ENCODE results near the gene CEP78. TPM values are rescaled to one million over a fixed set of nuclear protein-coding genes. Genes with fewer than 3 reads are reported as not detected.

Gene CEP78
- total and polyA plus RNA-seq, 2 donors from 2014 or later = 7.5 to 8.9 TPM

GRCh38 chr9:78188594-78188993 lies 47.3 kb upstream of the CEP78 start:
- H3K9ac ChIP-seq (ENCODE audit: low read length in 3 of 3) = no peak overlapping the region
- H3K27ac ChIP-seq (ENCODE audit: low read depth in 2 of 2, low read length in 2 of 2) = no peak overlapping the region
- H3K36me3 ChIP-seq (ENCODE audit: control insufficient read depth in 2 of 3, insufficient read depth in 3 of 3, low read length in 3 of 3) = no peaks in the 10 kb centered on the region
- no peaks in the 10 kb centered on the region for H3K27me3 ChIP-seq (ENCODE audit: control insufficient read depth, insufficient read depth, low read length)
- no peak for FAIRE-seq
- H3K9me3 ChIP-seq (ENCODE audit: control insufficient read depth in 2 of 3, insufficient read depth in 1 of 3, low read length in 3 of 3) = no peaks in the 10 kb centered on the region
- H3K4me1 ChIP-seq (ENCODE audit: control insufficient read depth in 2 of 3, insufficient read depth in 2 of 3, low read depth in 1 of 3, low read length in 3 of 3) = no peaks in the 10 kb centered on the region
- H3K4me3 ChIP-seq (ENCODE audit: low read length in 3 of 3) = no peak overlapping the region
- intact Hi-C loops (cut with DNase I) = no loop called here
- TF ChIP-seq, protein P1, sequence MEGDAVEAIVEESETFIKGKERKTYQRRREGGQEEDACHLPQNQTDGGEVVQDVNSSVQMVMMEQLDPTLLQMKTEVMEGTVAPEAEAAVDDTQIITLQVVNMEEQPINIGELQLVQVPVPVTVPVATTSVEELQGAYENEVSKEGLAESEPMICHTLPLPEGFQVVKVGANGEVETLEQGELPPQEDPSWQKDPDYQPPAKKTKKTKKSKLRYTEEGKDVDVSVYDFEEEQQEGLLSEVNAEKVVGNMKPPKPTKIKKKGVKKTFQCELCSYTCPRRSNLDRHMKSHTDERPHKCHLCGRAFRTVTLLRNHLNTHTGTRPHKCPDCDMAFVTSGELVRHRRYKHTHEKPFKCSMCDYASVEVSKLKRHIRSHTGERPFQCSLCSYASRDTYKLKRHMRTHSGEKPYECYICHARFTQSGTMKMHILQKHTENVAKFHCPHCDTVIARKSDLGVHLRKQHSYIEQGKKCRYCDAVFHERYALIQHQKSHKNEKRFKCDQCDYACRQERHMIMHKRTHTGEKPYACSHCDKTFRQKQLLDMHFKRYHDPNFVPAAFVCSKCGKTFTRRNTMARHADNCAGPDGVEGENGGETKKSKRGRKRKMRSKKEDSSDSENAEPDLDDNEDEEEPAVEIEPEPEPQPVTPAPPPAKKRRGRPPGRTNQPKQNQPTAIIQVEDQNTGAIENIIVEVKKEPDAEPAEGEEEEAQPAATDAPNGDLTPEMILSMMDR (IDR thresholded peaks at IDR 0.05; ENCODE audit: borderline replicate concordance, extremely low read depth, insufficient read depth) = no peak
- no peak for DNase-seq

GRCh38 chr9:78189001-78189400 lies 46.9 kb upstream of the CEP78 start:
- Histone ChIP-seq H3K9me3 (ENCODE audit: control insufficient read depth in 2 of 3, insufficient read depth in 1 of 3, low read length in 3 of 3) (no peaks in the 10 kb centered on the region), H3K36me3 (ENCODE audit: control insufficient read depth in 2 of 3, insufficient read depth in 3 of 3, low read length in 3 of 3) (no peaks in the 10 kb centered on the region), H3K4me1 (ENCODE audit: control insufficient read depth in 2 of 3, insufficient read depth in 2 of 3, low read depth in 1 of 3, low read length in 3 of 3) (no peaks in the 10 kb centered on the region), H3K27ac (ENCODE audit: low read depth in 2 of 2, low read length in 2 of 2) (no peak overlapping the region), H3K9ac (ENCODE audit: low read length in 3 of 3) (no peak overlapping the region), H3K27me3 (ENCODE audit: control insufficient read depth, insufficient read depth, low read length) (no peaks in the 10 kb centered on the region), H3K4me3 (ENCODE audit: low read length in 3 of 3) (no peak overlapping the region)
- no peak for DNase-seq
- intact Hi-C loops (cut with DNase I) = no loop called here
- FAIRE-seq = no peak
- TF ChIP-seq, protein P1 (IDR thresholded peaks at IDR 0.05; ENCODE audit: borderline replicate concordance, extremely low read depth, insufficient read depth) = no peak

DNA sequence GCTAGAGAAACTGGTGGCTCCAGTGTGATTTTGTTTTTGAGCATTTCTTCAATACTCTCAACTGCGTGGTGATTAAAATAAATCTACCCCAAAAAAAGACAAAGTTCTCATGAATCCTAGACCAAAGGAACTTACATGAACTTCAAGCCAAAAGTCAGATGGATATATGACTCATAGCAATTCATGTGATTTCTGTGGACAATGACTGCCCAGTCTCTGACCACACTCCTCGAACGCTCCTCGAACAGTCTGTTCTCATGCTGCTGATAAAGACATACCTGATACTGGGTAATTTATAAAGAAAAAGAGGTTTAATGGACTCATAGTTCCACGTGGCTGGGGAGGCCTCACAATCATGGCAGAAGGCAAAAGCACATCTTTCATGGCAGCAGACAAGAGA lies 46.4 kb upstream of the CEP78 start:
- Histone ChIP-seq H3K4me1 (ENCODE audit: control insufficient read depth in 2 of 3, insufficient read depth in 2 of 3, low read depth in 1 of 3, low read length in 3 of 3) (no peaks in the 10 kb centered on the region), H3K9me3 (ENCODE audit: control insufficient read depth in 2 of 3, insufficient read depth in 1 of 3, low read length in 3 of 3) (no peaks in the 10 kb centered on the region), H3K27ac (ENCODE audit: low read depth in 2 of 2, low read length in 2 of 2) (no peak overlapping the region), H3K36me3 (ENCODE audit: control insufficient read depth in 2 of 3, insufficient read depth in 3 of 3, low read length in 3 of 3) (no peaks in the 10 kb centered on the region), H3K9ac (ENCODE audit: low read length in 3 of 3) (no peak overlapping the region), H3K4me3 (ENCODE audit: low read length in 3 of 3) (no peak overlapping the region), H3K27me3 (ENCODE audit: control insufficient read depth, insufficient read depth, low read length) (no peaks in the 10 kb centered on the region)
- intact Hi-C loops (cut with DNase I) = no loop called here
- FAIRE-seq (no peak), DNase-seq (no peak)
- TF ChIP-seq, protein P1 (IDR thresholded peaks at IDR 0.05; ENCODE audit: borderline replicate concordance, extremely low read depth, insufficient read depth) = no peak

GRCh38 chr9:78191931-78192330 lies 43.9 kb upstream of the CEP78 start:
- Histone ChIP-seq H3K9ac (ENCODE audit: low read length in 3 of 3) (no peak overlapping the region), H3K27me3 (ENCODE audit: control insufficient read depth, insufficient read depth, low read length) (no peaks in the 10 kb centered on the region), H3K36me3 (ENCODE audit: control insufficient read depth in 2 of 3, insufficient read depth in 3 of 3, low read length in 3 of 3) (no peaks in the 10 kb centered on the region), H3K4me3 (ENCODE audit: low read length in 3 of 3) (no peak overlapping the region), H3K9me3 (ENCODE audit: control insufficient read depth in 2 of 3, insufficient read depth in 1 of 3, low read length in 3 of 3) (no peaks in the 10 kb centered on the region), H3K27ac (ENCODE audit: low read depth in 2 of 2, low read length in 2 of 2) (no peak overlapping the region), H3K4me1 (ENCODE audit: control insufficient read depth in 2 of 3, insufficient read depth in 2 of 3, low read depth in 1 of 3, low read length in 3 of 3) (no peaks in the 10 kb centered on the region)
- DNase-seq (no peak), FAIRE-seq (no peak)
- TF ChIP-seq, protein P1 (IDR thresholded peaks at IDR 0.05; ENCODE audit: borderline replicate concordance, extremely low read depth, insufficient read depth) = no peak
- intact Hi-C loops (cut with DNase I) = no loop called here

Measured in kidney (tissue), 14 donors.